ENCODE data around the gene GALNT8. TPM values are rescaled to one million over a fixed set of nuclear protein-coding genes. Genes with fewer than 3 reads are reported as not detected.

GALNT8 gene
- total and polyA plus RNA-seq, 2 of the 8 experiments (the other 6 are each of a cell fraction or from before 2014, with no cell fraction given): 4.7 to 8.3 TPM

DNA sequence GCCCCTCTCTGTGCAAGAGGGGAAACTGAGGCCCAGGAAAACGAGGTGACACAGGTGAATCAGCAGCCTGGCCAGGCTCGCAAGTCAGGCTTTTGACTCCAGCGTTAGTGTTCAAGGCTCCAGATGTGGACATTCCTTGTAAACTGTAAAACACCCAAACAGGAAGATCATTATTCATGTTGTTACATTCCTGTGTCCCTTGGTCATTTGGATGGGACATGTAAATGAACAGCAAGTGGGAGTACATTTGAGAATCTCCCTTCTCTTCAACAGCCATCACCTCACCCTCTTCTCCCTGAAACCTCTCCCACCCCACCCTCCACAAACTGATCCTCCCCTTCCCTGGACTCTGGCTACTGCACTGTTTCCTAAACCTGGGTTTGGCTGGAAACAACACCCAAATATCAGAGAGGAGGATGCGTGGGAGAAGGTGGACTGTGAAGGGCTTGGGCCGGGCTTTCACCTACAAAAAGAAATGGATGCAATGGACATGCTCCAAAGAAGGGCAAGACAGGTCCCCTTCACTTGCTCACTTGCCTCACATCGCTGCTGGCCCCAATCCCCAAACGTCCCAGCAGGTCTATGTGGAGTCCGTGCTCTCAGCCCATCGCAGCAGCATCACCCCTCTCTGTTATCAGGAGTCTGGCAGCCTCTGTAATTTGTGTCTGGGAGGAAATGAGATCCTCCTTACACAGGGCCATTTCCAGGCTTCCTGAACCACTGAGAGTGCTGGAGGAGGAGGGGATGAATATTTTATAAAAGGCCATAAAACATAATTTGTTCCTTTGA, 76.7 kb downstream of the GALNT8 start (continued):
- TF ChIP-seq CHD7 (IDR thresholded peaks at IDR 0.05; ENCODE audit: insufficient replicate concordance, low read length): no peak
- TF ChIP-seq EP300 (IDR thresholded peaks at IDR 0.05; ENCODE audit: borderline replicate concordance in 1 of 2, low read depth in 2 of 2, low read length in 2 of 2): no peak
- no peak for TF ChIP-seq SP2 (IDR thresholded peaks at IDR 0.05; ENCODE audit: low read length)
- no peak for TF ChIP-seq CREB1 (IDR thresholded peaks at IDR 0.05)

Measured in H1 (cell line).